Measurements from ENCODE around the gene TUBGCP6. TPM values are rescaled to one million over a fixed set of nuclear protein-coding genes. Genes with fewer than 3 reads are reported as not detected.

Gene TUBGCP6
- total RNA-seq, 1 donor from 2014 or later, result 54.4 TPM

- TF ChIP-seq, protein P1, sequence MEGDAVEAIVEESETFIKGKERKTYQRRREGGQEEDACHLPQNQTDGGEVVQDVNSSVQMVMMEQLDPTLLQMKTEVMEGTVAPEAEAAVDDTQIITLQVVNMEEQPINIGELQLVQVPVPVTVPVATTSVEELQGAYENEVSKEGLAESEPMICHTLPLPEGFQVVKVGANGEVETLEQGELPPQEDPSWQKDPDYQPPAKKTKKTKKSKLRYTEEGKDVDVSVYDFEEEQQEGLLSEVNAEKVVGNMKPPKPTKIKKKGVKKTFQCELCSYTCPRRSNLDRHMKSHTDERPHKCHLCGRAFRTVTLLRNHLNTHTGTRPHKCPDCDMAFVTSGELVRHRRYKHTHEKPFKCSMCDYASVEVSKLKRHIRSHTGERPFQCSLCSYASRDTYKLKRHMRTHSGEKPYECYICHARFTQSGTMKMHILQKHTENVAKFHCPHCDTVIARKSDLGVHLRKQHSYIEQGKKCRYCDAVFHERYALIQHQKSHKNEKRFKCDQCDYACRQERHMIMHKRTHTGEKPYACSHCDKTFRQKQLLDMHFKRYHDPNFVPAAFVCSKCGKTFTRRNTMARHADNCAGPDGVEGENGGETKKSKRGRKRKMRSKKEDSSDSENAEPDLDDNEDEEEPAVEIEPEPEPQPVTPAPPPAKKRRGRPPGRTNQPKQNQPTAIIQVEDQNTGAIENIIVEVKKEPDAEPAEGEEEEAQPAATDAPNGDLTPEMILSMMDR (conservative IDR thresholded peaks at IDR 0.05), result no peak
- DNase-seq (ENCODE audit: low read depth, low spot score), result no peak
- no peak overlapping the region for H3K4me3 Mint-ChIP-seq
- H3K27ac Mint-ChIP-seq (ENCODE audit: unreplicated experiment), result no peak overlapping the region
- peaks cover 11% of the 10 kb centered on the region for H3K4me1 Mint-ChIP-seq
- H3K36me3 Mint-ChIP-seq (ENCODE audit: low read depth), result no peaks in the 10 kb centered on the region
- H3K9me3 Mint-ChIP-seq, result no peaks in the 10 kb centered on the region
- H3K27me3 Mint-ChIP-seq (ENCODE audit: low read depth), result no peaks in the 10 kb centered on the region
Measured at GRCh38 chr22:50190182-50190940, 54.5 kb downstream of the TUBGCP6 start.

DNA sequence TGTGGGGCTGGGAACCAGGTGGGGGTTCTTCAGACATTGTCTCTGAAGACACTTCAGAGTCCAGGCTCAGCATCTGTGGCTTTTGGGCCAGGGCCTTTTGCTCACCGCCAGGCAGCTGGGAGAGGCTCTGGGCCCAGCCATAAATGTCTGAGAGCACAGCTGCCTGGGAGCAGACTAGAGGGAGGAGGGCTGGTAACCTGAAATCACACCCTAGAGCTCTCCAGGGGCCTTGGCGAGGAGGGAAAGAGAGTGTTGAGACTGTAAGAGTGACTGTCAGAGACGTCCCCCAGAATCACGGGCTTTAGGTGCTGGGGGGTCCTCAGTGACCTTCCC lies 55.0 kb downstream of the TUBGCP6 start:
- Mint-ChIP-seq H3K27me3 (ENCODE audit: low read depth) (no peaks in the 10 kb centered on the region), H3K4me1 (peaks cover 12% of the 10 kb centered on the region), H3K9me3 (no peaks in the 10 kb centered on the region), H3K4me3 (no peak overlapping the region), H3K36me3 (ENCODE audit: low read depth) (no peaks in the 10 kb centered on the region), H3K27ac (ENCODE audit: unreplicated experiment) (no peak overlapping the region)
- TF ChIP-seq, protein P1 (conservative IDR thresholded peaks at IDR 0.05), result no peak
- no peak for DNase-seq (ENCODE audit: low read depth, low spot score)

GRCh38 chr22:50189184-50189848 lies 55.5 kb downstream of the TUBGCP6 start:
- Mint-ChIP-seq H3K27me3 (ENCODE audit: low read depth) (no peaks in the 10 kb centered on the region), H3K27ac (ENCODE audit: unreplicated experiment) (no peak overlapping the region), H3K4me1 (peaks cover 12% of the 10 kb centered on the region), H3K36me3 (ENCODE audit: low read depth) (no peaks in the 10 kb centered on the region), H3K4me3 (no peak overlapping the region), H3K9me3 (no peaks in the 10 kb centered on the region)
- TF ChIP-seq, protein P1 (conservative IDR thresholded peaks at IDR 0.05), result no peak
- no peak for DNase-seq (ENCODE audit: low read depth, low spot score)

DNA sequence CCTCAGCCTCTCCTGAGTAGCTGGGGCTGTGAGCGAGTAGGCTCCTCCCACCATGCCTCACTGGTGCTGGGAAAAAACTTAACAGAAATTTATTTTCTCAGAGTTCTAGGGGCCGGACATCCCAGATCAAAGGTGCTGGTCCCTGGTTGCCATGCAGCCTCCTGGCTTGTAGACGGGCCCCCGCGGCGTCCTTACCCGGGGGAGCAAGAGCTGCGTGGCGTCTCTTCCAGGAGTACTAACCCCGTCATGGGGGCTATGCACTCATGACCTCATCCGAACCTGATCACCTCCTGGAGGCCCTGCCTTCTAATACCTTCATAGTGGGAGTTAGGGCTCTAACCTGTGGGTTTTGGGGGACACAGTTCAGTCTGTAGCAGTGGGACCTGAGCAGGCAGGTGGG lies 56.5 kb downstream of the TUBGCP6 start:
- H3K27me3 Mint-ChIP-seq (ENCODE audit: low read depth), result no peaks in the 10 kb centered on the region
- H3K36me3 Mint-ChIP-seq (ENCODE audit: low read depth), result no peaks in the 10 kb centered on the region
- no peaks in the 10 kb centered on the region for H3K9me3 Mint-ChIP-seq
- H3K4me3 Mint-ChIP-seq, result peak overlapping the region; percentile 72
- TF ChIP-seq, protein P1 (conservative IDR thresholded peaks at IDR 0.05), result no peak
- H3K27ac Mint-ChIP-seq (ENCODE audit: unreplicated experiment), result no peak overlapping the region
- DNase-seq (ENCODE audit: low read depth, low spot score), result no peak
- H3K4me1 Mint-ChIP-seq, result peaks cover 12% of the 10 kb centered on the region

DNA sequence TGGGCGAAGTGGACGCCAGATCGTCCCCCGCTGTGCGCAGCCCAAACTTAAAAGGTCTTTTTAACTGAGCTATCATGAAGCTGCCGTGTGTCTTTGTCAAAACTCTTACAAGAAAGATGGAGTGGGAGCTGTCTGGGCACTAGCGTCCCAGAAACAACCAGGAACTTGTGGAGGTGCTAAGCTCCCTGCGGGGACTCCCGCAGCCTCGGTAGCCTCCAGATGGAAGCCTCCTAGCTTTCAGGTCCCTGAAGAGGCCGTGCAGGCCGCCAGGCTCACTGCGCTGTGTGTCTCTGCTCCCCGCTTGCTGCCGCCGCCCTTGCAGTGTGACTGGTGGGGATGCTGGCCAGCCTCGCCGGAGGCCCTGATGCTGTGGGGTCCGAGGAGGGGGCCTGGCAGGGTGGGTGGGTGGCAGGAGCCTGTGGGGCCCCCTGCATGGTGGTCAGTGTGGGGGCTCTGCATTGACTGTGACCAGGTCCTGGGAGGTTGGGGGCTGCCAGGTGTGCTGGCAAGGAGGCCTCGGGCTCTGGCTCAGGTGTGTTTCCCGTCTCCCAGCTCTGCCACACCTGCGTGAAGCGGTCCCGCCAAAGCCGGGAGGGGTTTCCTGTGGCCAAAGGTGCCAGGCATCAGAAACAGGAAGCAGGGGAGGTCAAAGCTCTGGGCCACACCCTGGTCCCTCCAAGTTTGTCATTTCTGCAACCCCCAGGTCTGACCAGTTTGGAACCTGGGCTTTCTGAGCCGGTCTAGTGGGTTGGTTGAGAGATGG lies 57.9 kb downstream of the TUBGCP6 start:
- peaks cover 12% of the 10 kb centered on the region for H3K4me1 Mint-ChIP-seq
- no peaks in the 10 kb centered on the region for H3K27me3 Mint-ChIP-seq (ENCODE audit: low read depth)
- TF ChIP-seq, protein P1 (conservative IDR thresholded peaks at IDR 0.05), result no peak
- H3K4me3 Mint-ChIP-seq, result peak overlapping the region; percentile 90
- H3K27ac Mint-ChIP-seq (ENCODE audit: unreplicated experiment), result no peak overlapping the region
- no peak for DNase-seq (ENCODE audit: low read depth, low spot score)
- H3K9me3 Mint-ChIP-seq, result no peaks in the 10 kb centered on the region
- no peaks in the 10 kb centered on the region for H3K36me3 Mint-ChIP-seq (ENCODE audit: low read depth)
